Astrocyte (in vitro differentiated cells and primary cell): Measurements from ENCODE around the gene CCSER1.

ENCODE experiments used
- EZH2 ChIP-seq: IDR thresholded peaks from 2 replicates; pipeline ENCODE4 v1.6.1; 2012; ENCODE audit warnings: mild to moderate bottlenecking, low read length, inconsistent platforms; ENCODE audit not compliant: insufficient read depth
- TF ChIP-seq, protein P1 (sequence below): IDR thresholded peaks from 2 replicates; pipeline ENCODE4 v1.5.1; 2011; ENCODE audit warnings: low read depth, mild to moderate bottlenecking, inconsistent platforms, low read length, moderate library complexity; ENCODE audit not compliant: insufficient read depth

DNA sequence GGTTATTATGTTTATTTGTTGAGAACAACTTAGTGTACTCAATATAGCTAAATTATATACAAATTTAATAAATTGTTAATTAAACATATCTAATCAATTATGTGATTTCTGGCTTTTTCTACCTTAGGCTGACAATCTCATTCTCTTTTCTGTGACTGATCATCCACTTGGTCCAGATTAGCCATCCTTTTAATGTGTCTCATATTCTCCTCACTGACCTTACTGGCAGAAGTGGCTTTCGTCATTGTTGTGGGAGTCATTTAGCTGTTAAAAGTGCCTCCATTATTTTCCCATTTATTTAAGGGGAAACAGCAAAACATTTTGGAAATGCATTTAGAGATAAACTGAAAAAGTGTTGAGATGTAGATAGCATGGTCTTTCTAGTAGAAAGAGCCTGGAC, 172.2 kb downstream of the CCSER1 start:
- TF ChIP-seq, protein P1, sequence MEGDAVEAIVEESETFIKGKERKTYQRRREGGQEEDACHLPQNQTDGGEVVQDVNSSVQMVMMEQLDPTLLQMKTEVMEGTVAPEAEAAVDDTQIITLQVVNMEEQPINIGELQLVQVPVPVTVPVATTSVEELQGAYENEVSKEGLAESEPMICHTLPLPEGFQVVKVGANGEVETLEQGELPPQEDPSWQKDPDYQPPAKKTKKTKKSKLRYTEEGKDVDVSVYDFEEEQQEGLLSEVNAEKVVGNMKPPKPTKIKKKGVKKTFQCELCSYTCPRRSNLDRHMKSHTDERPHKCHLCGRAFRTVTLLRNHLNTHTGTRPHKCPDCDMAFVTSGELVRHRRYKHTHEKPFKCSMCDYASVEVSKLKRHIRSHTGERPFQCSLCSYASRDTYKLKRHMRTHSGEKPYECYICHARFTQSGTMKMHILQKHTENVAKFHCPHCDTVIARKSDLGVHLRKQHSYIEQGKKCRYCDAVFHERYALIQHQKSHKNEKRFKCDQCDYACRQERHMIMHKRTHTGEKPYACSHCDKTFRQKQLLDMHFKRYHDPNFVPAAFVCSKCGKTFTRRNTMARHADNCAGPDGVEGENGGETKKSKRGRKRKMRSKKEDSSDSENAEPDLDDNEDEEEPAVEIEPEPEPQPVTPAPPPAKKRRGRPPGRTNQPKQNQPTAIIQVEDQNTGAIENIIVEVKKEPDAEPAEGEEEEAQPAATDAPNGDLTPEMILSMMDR = no peak
- TF ChIP-seq EZH2 = no peak
